Epithelial cell of proximal tubule (primary cell): Measurements from ENCODE around the gene PSIP1. TPM values are rescaled to one million over a fixed set of nuclear protein-coding genes. Genes with fewer than 3 reads are reported as not detected.

Source experiments
- DNase-seq: peaks from one replicate; pipeline ENCODE4 v3.0.0-alpha.2; 2011; ENCODE audit warnings: low read depth
- H3K4me3 ChIP-seq: 2 replicates; pipeline ENCODE4 v1.5.1; 2011; ENCODE audit warnings: low read depth, mild to moderate bottlenecking, low read length
- CTCF ChIP-seq: conservative IDR thresholded peaks from 2 replicates; pipeline ENCODE4 v1.5.1; 2012; ENCODE audit warnings: low read depth, mild to moderate bottlenecking, low read length
- total RNA-seq: library from RNA; depleted of rRNA; stranded (reverse); fragments of >200 nt; gene quantifications from 2 replicates; pipeline ENCODE4 v1.2.3, GENCODE V29; 2015

The PSIP1 gene
- 61.1 and 69.8 TPM in 2 replicates for total RNA-seq

- H3K4me3 ChIP-seq: peak within 1 kb of the TSS; percentile 95
- TF ChIP-seq CTCF: no peak
- DNase-seq: no peak
Measured at GRCh38 chr9:15510789-15511575, at the start of gene PSIP1. TSS of gene PSIP1 (minus strand) at chr9:15510970. CDS start at chr9:15510188, 782 bp downstream.

GRCh38 chr9:15553528-15553898, 42.7 kb upstream of the PSIP1 start:
- H3K4me3 ChIP-seq: peak overlapping the region; percentile 89
- TF ChIP-seq CTCF: no peak
- no peak for DNase-seq

- peak within 1 kb of the TSS; percentile 89 for H3K4me3 ChIP-seq
- no peak for TF ChIP-seq CTCF
- peak; percentile 49 for DNase-seq
Measured at GRCh38 chr9:15552636-15553527, 42.1 kb upstream of the PSIP1 start, which contains the start of gene CCDC171. TSS of gene CCDC171 (plus strand) at chr9:15553043. CDS start at chr9:15564089, 11,046 bp downstream.

GRCh38 chr9:15549611-15550010, 38.8 kb upstream of the PSIP1 start:
- no peak for DNase-seq
- no peak overlapping the region for H3K4me3 ChIP-seq
- no peak for TF ChIP-seq CTCF

- DNase-seq: no peak
- H3K4me3 ChIP-seq: no peak overlapping the region
- no peak for TF ChIP-seq CTCF
Measured at GRCh38 chr9:15543047-15543813, 32.5 kb upstream of the PSIP1 start.

GRCh38 chr9:15542624-15543023, 31.9 kb upstream of the PSIP1 start:
- no peak for TF ChIP-seq CTCF
- DNase-seq: no peak

More at GRCh38 chr9:15542624-15543023, 31.9 kb upstream of the PSIP1 start:
- no peak overlapping the region for H3K4me3 ChIP-seq
